ENCODE results near the gene CFAP206. TPM values are rescaled to one million over a fixed set of nuclear protein-coding genes. Genes with fewer than 3 reads are reported as not detected.

The CFAP206 gene
- total and polyA plus RNA-seq, 8 donors = 0.06 to 0.56 (median 0.14) TPM; not detected in 3

DNA sequence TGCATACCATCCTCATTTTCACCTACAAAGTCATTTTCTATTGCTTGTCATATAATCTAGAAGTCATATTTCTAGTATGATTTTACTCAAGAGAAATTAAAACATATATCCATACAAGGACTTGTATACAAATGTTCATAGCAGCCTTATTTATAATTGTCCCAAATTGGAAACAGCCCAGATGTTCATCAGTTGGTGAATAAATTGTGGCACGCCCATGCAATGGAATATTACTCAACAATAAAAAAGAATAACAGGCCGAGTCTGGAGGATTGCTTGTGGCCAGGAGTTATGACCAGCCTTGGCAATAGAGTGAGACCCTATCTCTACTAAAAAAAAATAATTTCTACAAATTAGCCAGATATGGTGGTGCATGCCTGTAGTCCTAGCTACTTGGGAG lies 34.4 kb upstream of the CFAP206 start:
- FAIRE-seq = no peak
- intact Hi-C loops (cut with DNase I) = no loop called here

DNA sequence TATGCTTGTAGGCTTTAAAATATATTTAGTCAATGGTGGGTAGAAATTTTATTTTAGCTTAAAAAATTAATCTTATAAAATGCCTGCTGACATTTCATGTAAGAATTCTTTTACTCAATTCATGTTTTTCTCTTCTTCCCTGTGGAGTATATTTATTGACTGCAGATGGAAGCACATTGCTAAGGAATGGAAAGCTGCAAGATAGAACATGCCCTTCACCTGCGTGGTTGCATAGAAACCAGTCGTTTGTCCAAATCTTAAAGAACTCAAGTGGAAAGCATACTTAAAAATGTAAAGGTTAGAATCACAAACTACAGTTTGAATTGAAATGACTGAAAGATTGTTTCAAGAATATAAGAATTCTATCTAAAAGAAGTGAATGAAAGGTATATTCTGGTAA lies 32.5 kb upstream of the CFAP206 start:
- ATAC-seq = no peak
- H3K27ac ChIP-seq = no peak overlapping the region
- TF ChIP-seq, protein P1, sequence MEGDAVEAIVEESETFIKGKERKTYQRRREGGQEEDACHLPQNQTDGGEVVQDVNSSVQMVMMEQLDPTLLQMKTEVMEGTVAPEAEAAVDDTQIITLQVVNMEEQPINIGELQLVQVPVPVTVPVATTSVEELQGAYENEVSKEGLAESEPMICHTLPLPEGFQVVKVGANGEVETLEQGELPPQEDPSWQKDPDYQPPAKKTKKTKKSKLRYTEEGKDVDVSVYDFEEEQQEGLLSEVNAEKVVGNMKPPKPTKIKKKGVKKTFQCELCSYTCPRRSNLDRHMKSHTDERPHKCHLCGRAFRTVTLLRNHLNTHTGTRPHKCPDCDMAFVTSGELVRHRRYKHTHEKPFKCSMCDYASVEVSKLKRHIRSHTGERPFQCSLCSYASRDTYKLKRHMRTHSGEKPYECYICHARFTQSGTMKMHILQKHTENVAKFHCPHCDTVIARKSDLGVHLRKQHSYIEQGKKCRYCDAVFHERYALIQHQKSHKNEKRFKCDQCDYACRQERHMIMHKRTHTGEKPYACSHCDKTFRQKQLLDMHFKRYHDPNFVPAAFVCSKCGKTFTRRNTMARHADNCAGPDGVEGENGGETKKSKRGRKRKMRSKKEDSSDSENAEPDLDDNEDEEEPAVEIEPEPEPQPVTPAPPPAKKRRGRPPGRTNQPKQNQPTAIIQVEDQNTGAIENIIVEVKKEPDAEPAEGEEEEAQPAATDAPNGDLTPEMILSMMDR (IDR thresholded peaks at IDR 0.05) = no peak
- DNase-seq = no peak
- no peak overlapping the region for H3K4me3 ChIP-seq
- H3K4me1 ChIP-seq = no peaks in the 10 kb centered on the region
- WGBS, 2 donors = 82 to 87% methylated on average over 2 of the region's 2 CpGs
- intact Hi-C loops (cut with DNase I) = no loop called here
- H3K36me3 ChIP-seq = no peaks in the 10 kb centered on the region
- FAIRE-seq = no peak
- no peaks in the 10 kb centered on the region for H3K27me3 ChIP-seq
- H3K9me3 ChIP-seq = no peaks in the 10 kb centered on the region

More for the DNA sequence above, 34.4 kb upstream of the CFAP206 start:
- 95 to 97% methylated on average over 2 of the region's 2 CpGs for WGBS, 2 donors
- DNase-seq (no peak), ATAC-seq (no peak)
- H3K4me3 ChIP-seq = no peak overlapping the region
- TF ChIP-seq, protein P1 (IDR thresholded peaks at IDR 0.05) = no peak
- no peaks in the 10 kb centered on the region for H3K36me3 ChIP-seq
- no peaks in the 10 kb centered on the region for H3K27me3 ChIP-seq
- no peaks in the 10 kb centered on the region for H3K4me1 ChIP-seq
- H3K27ac ChIP-seq = no peak overlapping the region
- no peaks in the 10 kb centered on the region for H3K9me3 ChIP-seq

DNA sequence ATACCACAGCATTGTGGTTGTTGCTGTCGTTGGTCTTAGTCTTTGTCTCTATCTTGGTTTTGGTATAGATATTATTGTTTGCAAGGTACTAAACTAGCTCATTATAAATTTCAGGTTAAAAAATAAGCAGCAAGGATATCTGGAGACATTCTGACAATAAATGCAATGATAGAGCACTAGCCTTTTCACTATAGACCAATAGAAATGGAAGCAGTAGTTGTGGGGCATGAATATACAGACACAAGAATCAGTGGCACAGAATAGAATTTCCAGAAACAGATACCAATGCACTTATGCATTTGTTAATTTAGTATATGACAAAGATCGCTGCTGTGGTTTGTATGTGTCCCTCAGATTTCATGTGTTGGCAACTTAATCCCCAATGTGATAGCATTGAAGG lies 31.1 kb upstream of the CFAP206 start:
- Histone ChIP-seq H3K4me1 (no peaks in the 10 kb centered on the region), H3K27me3 (no peaks in the 10 kb centered on the region), H3K4me3 (no peak overlapping the region), H3K27ac (no peak overlapping the region), H3K36me3 (no peaks in the 10 kb centered on the region), H3K9me3 (no peaks in the 10 kb centered on the region)
- intact Hi-C loops (cut with DNase I) = no loop called here
- TF ChIP-seq, protein P1 (IDR thresholded peaks at IDR 0.05) = no peak
- FAIRE-seq = no peak
- DNase-seq = no peak
- ATAC-seq = no peak
- 94 to 98% methylated on average over 2 of the region's 2 CpGs for WGBS, 2 donors

DNA sequence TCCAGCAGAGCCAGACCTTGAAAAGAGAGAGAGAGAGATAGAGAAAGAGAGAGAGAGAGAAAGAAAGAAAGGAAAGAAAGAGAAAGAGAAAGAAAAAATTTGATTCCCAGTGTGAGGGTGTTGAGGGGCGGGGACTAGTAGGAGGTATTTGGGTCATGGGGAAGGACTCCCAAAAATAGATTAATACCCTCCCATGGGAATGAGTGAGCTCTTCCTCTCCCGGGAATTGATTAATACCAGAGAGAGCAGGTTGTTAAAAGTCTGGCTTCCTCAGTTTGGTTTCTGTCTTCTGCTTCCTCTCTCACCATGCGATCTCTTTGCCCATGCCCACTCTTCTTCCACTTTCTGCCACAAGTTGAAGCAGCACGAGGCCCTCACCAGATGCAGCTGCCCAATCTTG lies 28.8 kb upstream of the CFAP206 start:
- FAIRE-seq = no peak
- ATAC-seq = no peak
- TF ChIP-seq, protein P1 (IDR thresholded peaks at IDR 0.05) = no peak
- H3K4me3 ChIP-seq = no peak overlapping the region
- no peaks in the 10 kb centered on the region for H3K36me3 ChIP-seq
- DNase-seq = no peak
- 81 to 89% methylated on average over 4 of the region's 4 CpGs for WGBS, 2 donors
- no peaks in the 10 kb centered on the region for H3K9me3 ChIP-seq
- intact Hi-C loops (cut with DNase I) = no loop called here
- no peaks in the 10 kb centered on the region for H3K4me1 ChIP-seq
- no peaks in the 10 kb centered on the region for H3K27me3 ChIP-seq
- no peak overlapping the region for H3K27ac ChIP-seq

DNA sequence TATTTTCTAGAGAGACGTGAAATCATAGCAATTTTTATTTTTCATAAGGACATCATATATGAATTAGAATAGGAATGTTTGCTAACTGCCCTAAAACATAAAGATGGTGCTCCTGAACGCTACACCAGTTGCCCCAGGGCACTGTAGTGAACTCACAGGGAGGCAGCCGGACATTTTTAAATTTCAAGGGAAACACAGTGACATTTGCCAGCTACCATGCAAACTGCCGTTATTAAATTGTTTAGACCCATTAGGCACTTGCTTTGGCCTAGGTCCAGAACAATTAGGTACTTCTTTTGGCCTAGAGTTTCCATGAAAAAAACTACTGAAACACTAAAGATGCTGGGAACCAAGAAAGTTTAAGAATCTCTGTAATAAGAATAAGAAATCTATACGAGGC lies 24.9 kb upstream of the CFAP206 start:
- Histone ChIP-seq H3K27ac (no peak overlapping the region), H3K4me1 (no peaks in the 10 kb centered on the region), H3K36me3 (no peaks in the 10 kb centered on the region), H3K9me3 (no peaks in the 10 kb centered on the region), H3K27me3 (no peaks in the 10 kb centered on the region), H3K4me3 (no peak overlapping the region)
- FAIRE-seq (no peak), DNase-seq (no peak), ATAC-seq (no peak)
- WGBS, 2 donors = 92 to 94% methylated on average over 5 of the region's 5 CpGs
- TF ChIP-seq, protein P1 (IDR thresholded peaks at IDR 0.05) = no peak
- intact Hi-C loops (cut with DNase I) = no loop called here
